ENCODE results near the gene GSE1. TPM values are rescaled to one million over a fixed set of nuclear protein-coding genes. Genes with fewer than 3 reads are reported as not detected.

The GSE1 gene
- total and polyA plus RNA-seq, 2 of the 13 experiments (the other 11 are each of a cell fraction or from before 2014, with no cell fraction given) = 16.1 to 31.2 TPM

DNA sequence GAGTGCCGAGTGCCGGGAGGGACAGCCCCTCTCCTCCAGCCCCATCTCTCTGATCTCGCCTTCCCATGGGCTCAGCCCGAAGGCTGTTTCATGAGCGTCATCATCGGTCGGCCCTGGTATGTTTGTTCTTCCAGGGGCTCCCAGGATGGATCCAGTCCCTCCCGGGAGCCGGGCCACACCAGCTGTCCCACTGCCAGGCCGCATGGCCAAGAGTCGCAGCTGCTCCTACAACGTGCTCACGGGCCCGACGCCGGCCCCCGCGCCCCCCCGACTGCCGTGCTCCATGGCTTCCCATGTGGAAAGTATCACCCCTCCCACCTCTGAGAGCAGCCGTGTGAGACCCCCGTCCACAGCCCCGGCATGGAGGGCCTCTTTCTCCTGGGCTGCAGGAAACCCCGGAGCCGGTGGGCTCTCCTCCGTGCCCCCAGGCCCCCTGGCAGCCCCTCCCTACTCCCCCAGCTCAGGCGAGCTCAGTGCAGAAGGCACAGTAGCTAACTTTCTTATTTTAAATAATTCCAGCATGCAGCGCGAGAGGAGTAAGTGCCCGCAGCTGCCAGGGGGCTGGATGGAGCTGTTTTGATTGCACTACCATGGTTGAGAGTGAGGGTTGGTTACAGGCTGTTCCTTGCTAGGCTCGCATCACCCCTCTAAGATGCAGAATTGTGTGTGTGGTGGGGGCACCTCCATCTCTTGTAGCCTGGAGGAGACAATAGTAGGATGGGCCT lies 26.6 kb upstream of the GSE1 start:
- in situ Hi-C loops (cut with HindIII; ENCODE audit: extremely low pct_ligation_motif_present, low pct_unique_long_range_greater_than_20kb) = no loop called here
- ChIA-PET POLR2A (no interaction called here), CTCF (ENCODE audit: low intra/inter-chr PET ratio, low total read pairs) (no interaction called here)
- H3K4me2 ChIP-seq (ENCODE audit: low read depth, low read length) = no peak overlapping the region
- no peaks in the 10 kb centered on the region for H3K4me1 ChIP-seq (ENCODE audit: insufficient read depth, low read length)
- H3K9ac ChIP-seq (ENCODE audit: insufficient read depth, low read depth, low read length) = no peak overlapping the region
- intact Hi-C loops (cut with micrococcal nuclease; ENCODE audit: unreplicated experiment) = no loop called here
- no TSS peak for BruUV-seq (replicated peaks)
- 94% methylated on average over 31 of the region's 31 CpGs for WGBS (ENCODE audit: low lambda C conversion rate)
- H3K79me2 ChIP-seq (ENCODE audit: insufficient read depth, low read length) = peaks cover 21% of the 10 kb centered on the region
- no peaks in the 10 kb centered on the region for H3K9me3 ChIP-seq (ENCODE audit: low read length)
- H3K27ac ChIP-seq (ENCODE audit: extremely low read length, insufficient read depth, low read length) = no peak overlapping the region
- H3K4me3 ChIP-seq (replicated peaks in 1 of 3; ENCODE audit: insufficient read depth in 1 of 3, low read depth in 2 of 3, low read length in 3 of 3) = no peak overlapping the region
- H3K36me3 ChIP-seq (replicated peaks in 1 of 2; ENCODE audit: control insufficient read depth in 1 of 2, insufficient read depth in 2 of 2, low read length in 2 of 2) = peaks cover 2 to 17% of the 10 kb centered on the region in 2 experiments; a peak in 4 of 5 replicates
- ATAC-seq (no peak), FAIRE-seq (no peak), DNase-seq (ENCODE audit: low spot score) (no peak)
- no peak overlapping the region for H2AFZ ChIP-seq (ENCODE audit: low read length)
- H4K20me1 ChIP-seq (ENCODE audit: insufficient read depth, low read length) = peaks cover 37% of the 10 kb centered on the region
- TF ChIP-seq, protein P1, sequence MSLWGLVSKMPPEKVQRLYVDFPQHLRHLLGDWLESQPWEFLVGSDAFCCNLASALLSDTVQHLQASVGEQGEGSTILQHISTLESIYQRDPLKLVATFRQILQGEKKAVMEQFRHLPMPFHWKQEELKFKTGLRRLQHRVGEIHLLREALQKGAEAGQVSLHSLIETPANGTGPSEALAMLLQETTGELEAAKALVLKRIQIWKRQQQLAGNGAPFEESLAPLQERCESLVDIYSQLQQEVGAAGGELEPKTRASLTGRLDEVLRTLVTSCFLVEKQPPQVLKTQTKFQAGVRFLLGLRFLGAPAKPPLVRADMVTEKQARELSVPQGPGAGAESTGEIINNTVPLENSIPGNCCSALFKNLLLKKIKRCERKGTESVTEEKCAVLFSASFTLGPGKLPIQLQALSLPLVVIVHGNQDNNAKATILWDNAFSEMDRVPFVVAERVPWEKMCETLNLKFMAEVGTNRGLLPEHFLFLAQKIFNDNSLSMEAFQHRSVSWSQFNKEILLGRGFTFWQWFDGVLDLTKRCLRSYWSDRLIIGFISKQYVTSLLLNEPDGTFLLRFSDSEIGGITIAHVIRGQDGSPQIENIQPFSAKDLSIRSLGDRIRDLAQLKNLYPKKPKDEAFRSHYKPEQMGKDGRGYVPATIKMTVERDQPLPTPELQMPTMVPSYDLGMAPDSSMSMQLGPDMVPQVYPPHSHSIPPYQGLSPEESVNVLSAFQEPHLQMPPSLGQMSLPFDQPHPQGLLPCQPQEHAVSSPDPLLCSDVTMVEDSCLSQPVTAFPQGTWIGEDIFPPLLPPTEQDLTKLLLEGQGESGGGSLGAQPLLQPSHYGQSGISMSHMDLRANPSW (CRISPR knock-in tag; IDR thresholded peaks at IDR 0.05; ENCODE audit: borderline replicate concordance) = no peak
- TF ChIP-seq MXD4 (CRISPR knock-in tag; IDR thresholded peaks at IDR 0.05) (no peak), POLR2G (IDR thresholded peaks at IDR 0.05; ENCODE audit: low read depth, low read length) (no peak), MAF1 (CRISPR knock-in tag; IDR thresholded peaks at IDR 0.05; ENCODE audit: borderline replicate concordance) (no peak), ZNF251 (CRISPR knock-in tag; IDR thresholded peaks at IDR 0.05) (no peak), FOSL1 (CRISPR knock-in tag; IDR thresholded peaks at IDR 0.05; ENCODE audit: borderline replicate concordance) (no peak), ZNF33B (CRISPR knock-in tag; IDR thresholded peaks at IDR 0.05) (no peak), RCOR2 (CRISPR knock-in tag; IDR thresholded peaks at IDR 0.05) (no peak), GABPB1 (CRISPR knock-in tag; IDR thresholded peaks at IDR 0.05) (no peak), NR1H2 (CRISPR knock-in tag; IDR thresholded peaks at IDR 0.05; ENCODE audit: borderline replicate concordance, low read depth) (no peak)
- TF ChIP-seq, protein P2, sequence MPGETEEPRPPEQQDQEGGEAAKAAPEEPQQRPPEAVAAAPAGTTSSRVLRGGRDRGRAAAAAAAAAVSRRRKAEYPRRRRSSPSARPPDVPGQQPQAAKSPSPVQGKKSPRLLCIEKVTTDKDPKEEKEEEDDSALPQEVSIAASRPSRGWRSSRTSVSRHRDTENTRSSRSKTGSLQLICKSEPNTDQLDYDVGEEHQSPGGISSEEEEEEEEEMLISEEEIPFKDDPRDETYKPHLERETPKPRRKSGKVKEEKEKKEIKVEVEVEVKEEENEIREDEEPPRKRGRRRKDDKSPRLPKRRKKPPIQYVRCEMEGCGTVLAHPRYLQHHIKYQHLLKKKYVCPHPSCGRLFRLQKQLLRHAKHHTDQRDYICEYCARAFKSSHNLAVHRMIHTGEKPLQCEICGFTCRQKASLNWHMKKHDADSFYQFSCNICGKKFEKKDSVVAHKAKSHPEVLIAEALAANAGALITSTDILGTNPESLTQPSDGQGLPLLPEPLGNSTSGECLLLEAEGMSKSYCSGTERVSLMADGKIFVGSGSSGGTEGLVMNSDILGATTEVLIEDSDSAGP (CRISPR knock-in tag; IDR thresholded peaks at IDR 0.05; ENCODE audit: borderline replicate concordance) = no peak
- TF ChIP-seq, protein P3, sequence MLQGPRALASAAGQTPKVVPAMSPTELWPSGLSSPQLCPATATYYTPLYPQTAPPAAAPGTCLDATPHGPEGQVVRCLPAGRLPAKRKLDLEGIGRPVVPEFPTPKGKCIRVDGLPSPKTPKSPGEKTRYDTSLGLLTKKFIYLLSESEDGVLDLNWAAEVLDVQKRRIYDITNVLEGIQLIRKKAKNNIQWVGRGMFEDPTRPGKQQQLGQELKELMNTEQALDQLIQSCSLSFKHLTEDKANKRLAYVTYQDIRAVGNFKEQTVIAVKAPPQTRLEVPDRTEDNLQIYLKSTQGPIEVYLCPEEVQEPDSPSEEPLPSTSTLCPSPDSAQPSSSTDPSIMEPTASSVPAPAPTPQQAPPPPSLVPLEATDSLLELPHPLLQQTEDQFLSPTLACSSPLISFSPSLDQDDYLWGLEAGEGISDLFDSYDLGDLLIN (CRISPR knock-in tag; IDR thresholded peaks at IDR 0.05; ENCODE audit: borderline replicate concordance) = no peak
- H3K27me3 ChIP-seq (ENCODE audit: control insufficient read depth in 1 of 2, insufficient read depth in 2 of 2, low read length in 2 of 2) = no peaks in the 10 kb centered on the region
